GM19328 (cell line): Measurements from ENCODE around the gene GLI2.

Experiments used
- ATAC-seq: cut with Tn5 transposase; IDR thresholded peaks from one replicate; pipeline ENCODE4 v1.9.1; 2021; ENCODE audit warnings: mild to moderate bottlenecking, moderate library complexity; ENCODE audit not compliant: unreplicated experiment

GLI2 gene

DNA sequence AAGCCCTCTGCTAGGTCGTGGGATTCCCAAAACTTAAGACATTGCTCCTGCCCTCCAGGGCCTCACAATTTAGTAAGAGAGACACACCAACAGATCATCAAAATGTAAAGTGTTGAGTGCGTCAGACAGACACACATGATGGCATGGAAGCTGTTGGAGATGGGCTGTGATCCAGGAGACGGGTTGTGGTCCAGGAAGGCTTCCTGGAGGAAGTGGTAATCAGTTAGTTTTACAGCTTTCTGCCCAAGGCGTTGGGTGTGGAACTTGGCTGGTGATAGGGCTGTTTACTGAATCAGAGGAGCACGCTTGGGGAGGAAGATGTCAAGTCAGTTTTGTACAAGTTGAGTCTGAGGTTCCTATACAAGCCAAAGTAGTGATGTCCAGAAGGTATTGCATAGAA is 24.0 kb upstream of the GLI2 start:
- no peak for ATAC-seq

GRCh38 chr2:120712180-120712681 is 23.4 kb upstream of the GLI2 start:
- no peak for ATAC-seq

- no peak for ATAC-seq
These were observed 20.3 kb upstream of the GLI2 start for GRCh38 chr2:120715353-120715752.

DNA sequence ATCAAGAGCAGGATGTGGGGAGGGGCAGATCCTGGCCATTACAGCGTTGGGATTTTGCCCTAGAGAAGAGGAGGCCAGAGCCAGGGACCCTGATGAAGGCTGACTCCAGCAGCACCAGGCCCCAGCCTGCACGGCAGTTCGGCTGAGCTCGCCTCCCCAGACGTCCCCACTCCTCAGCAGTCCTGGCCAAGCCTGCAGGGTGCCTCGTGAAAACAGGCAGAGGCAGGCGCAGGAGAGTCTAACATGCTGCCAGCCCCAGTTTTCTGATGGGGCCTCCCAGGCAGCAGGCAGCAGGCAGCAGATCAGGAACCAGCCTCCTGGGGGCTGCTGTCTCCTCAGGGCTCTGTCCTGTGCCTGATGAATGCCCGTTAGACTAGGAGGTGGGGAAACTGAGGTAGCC is 19.7 kb upstream of the GLI2 start:
- ATAC-seq, result no peak

DNA sequence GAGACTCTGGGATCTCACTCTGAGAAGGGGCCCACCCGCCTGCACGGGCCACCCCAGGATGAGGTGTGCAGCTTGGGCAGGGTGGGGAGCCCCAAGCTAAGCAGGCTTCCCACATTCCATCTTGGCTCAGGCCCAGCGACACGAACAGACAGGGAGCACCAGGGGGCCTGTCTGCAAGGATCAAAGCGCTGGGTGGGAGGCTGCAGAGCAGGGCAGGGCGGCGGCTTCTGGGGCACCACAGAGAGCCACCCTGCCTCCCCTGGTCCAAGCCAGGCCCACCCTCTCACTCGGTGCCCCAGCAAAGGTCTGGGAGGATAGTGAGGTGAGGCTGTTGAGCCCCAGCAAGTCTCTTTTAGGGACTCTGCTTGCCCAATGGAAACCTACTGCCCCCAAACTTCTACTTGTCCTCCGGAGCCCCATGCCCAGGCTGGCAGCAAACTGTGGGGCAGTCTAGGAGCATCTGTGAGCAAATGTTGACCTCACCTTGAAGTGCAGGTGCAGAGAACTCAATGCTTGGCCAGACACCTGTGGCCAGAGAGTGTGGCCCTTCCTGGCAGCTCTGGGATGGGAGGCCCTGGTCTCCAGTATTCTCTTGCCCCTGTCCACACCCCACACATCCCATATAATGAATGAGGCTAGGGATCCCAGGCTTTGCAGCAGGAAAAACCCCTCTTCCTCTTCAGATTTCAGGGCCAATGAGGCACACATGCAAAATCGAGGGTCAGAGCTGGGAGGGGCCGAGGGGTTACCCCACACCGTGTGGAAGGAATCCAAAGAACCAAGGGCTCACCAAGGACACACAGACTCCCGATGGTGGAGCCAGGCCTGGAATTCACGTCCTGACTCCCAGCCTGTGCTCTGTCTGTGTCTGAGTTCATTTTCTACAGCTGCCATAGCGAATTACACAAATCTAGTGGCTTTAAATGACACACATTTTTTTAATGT is 18.8 kb upstream of the GLI2 start:
- ATAC-seq, result no peak

- no peak for ATAC-seq
These were observed 16.2 kb upstream of the GLI2 start for GRCh38 chr2:120719491-120719890.

DNA sequence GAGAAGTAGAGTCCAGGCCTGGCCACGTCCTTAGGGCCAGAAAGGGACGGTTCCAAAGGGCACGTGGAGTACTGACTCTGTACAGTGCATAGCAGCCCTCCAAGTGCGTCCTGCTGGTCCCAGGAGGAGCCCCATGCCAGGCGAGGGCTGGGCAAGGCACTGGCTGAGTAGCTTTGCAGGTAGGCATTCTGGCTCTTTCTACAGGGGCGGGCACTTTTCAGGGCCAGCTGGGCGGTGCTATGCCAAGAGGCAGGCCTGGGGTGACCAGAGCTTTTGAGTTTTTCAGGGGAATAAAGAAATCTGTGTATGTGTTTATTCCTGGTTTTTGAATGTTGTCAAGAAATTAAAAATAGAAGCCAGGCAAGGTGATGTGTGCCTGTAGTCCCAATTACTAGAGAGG is 15.4 kb upstream of the GLI2 start:
- ATAC-seq, result no peak

GRCh38 chr2:120720746-120721375 is 14.8 kb upstream of the GLI2 start:
- ATAC-seq, result no peak

DNA sequence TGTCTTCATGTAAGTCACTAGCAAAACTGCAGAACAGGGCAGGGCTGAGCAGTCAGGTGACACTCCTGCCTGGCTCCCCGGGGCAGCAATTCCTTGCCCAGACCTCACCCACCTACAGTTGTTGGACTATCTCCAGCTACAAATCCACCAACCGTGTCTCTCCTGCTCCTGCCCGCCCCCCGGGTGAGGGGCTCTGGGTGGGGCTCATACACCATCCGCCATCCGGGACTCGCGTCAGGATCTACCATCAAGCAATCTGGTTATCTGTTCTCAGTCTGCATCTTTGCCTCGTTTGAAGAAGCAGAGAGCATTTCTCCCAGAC is 13.5 kb upstream of the GLI2 start:
- ATAC-seq, result no peak

DNA sequence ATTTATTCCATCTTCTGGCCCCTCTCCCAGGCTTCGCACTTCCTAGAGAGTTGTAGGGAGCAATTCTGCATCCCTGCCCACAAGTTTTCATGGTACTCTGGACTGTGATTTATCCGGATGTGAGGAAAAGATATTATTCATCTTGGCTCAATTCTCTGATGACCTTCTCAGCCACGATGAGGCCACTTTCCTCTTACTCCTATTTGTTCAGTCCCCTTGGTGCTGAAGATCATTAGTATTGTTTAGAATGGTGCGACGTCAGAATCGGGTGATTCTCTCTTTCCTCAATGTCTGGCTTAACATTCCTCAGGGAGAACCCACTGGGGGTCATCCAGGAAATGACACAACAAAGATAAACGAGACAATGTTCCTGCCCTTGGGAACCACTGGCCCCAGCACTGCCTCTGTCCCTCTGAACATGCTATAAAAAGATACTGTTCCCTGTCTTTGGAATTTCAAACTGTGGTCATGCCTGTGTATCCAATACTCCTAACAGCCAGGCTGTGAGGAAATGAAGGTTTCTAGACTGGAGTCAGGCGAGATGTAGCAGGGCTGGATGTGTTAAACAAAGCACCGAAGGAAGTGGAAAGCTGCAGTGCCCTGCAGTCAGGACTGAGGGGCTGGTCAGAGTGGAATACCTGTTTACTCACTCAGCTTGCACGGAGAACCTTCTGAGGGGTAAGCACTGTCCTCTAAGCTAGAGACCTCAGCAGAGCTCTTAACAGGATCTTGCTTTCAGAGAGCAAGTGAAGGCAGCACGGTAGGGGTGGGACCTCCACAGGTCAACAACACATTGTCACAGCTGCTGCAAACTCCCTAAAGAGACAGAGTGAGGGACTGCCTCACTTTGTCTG is 12.9 kb upstream of the GLI2 start:
- ATAC-seq, result no peak

- no peak for ATAC-seq
These were observed 9.4 kb upstream of the GLI2 start for GRCh38 chr2:120726245-120726644.

DNA sequence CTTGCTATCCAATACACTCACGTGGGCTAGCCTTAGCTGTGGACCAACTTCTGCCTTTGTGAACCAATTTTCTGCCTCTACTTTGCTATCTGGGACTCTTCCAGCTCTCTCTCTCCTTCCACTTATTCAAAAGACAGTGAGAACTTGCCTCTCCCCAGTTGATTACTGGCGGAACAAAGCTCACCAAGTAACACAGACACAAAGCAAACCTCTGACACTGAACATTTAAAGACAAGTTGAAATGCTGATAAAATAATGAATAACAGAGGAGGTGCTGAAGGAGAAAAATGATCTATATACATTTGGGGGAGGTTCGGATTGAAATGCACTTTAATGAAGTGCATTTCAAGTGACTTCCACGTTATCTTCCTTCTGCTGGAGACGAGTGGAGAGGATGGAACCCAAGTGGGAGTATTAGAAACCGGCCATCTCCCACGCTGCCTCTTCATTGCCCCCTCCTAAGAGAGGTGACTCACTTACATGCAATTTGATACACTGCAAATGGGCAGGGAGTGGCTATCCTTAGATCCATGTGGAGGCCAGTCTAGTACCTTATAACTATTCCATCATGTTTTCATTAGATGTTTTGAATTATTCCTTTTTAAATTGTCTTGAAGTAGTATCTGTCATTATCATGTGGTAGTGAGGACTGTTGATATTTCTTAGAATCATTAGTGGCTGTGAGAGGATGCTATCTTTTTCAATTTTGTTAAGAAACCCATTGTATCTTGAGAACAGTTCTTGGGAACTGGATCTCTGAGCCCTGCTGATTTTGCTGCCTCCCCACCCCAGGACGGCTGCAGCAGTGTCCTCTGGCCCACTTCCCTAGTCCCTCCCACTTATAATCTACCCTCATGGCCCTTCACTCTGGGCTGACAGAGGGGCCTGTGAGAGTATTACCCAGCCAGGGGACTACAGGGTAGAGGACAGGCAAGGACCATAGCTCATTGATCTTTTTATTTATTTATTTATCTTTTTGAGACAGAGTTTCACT is 6.0 kb upstream of the GLI2 start:
- ATAC-seq, result no peak

DNA sequence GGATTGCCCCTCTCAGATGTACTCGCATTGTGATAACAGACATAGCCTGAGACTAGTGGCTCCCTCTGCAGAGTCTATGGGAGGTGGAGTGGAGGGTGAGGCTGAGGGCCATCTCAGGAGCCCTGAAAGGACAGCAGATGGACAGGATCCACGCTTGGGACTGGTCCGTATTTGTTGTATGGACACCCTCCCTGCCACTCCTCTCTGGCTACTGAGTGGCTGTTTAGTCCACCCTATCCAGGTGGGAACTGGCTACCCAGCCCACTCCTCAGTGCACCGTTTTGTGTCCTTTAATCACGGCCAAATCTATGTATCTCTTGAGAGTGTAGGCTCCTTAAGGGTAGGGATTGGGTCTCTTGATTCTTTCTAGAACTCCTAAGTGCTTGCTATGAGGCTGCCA is 4.5 kb upstream of the GLI2 start:
- ATAC-seq, result no peak

DNA sequence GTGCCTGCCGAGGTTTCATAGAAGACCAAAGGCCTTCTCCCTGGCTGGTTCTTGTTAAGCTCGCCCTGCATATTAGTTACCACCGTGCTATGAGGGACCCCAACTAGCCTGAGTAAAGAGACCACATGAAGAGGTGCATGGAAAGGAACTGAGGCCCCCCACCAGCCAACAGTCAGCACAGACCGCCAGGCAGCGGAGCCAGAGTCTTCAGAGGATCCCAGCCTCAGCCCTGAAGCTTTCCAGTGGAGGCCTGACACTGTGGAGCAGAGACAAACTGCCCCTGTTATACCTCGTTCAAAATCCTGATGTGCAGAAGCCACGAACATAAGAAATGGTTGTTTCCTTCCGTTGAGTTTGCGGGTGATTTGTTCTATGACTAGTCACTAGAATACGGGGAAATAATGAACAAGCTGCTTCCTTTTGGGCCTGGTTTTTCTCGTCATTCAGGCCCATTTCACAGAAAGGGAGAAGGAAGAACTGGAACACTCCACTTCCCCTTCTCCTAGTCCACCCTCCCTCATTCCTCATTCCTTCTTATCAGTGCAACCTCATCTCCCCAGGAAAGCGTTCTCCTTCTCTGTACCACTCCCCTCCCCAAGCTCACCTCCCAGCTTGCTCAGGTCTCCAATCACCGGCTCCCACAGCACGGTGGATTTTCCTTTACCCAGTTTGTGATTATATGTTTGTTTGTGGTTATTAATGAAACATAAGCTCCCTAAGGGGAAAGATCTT is 3.0 kb upstream of the GLI2 start:
- ATAC-seq, result no peak

GRCh38 chr2:120733238-120733932 is 2.3 kb upstream of the GLI2 start:
- ATAC-seq, result no peak

- no peak for ATAC-seq
These were observed 577 bp upstream of the GLI2 start for GRCh38 chr2:120734930-120735651.

DNA sequence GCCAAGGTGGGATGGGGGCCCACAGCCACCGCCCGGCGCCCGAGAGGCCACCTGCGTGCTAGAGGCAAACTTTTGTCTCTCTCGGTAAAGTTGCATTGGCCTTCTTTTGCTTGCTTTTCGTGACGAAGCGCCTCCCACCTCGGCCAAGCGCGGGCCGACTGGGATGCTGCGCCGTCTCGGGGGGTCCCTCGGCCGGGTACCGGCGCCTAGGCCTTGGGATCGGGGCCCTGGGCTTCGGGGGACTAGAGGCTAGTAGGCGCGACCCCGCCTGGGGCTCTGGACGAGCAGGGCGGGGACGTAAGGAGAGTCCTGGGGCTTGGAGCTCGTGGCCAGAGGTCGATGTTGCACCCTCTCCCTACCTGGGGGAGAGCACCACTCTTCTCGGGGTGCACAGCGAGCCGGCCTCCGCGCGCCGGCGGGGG is 545 bp downstream of the GLI2 start:
- ATAC-seq, result no peak

DNA sequence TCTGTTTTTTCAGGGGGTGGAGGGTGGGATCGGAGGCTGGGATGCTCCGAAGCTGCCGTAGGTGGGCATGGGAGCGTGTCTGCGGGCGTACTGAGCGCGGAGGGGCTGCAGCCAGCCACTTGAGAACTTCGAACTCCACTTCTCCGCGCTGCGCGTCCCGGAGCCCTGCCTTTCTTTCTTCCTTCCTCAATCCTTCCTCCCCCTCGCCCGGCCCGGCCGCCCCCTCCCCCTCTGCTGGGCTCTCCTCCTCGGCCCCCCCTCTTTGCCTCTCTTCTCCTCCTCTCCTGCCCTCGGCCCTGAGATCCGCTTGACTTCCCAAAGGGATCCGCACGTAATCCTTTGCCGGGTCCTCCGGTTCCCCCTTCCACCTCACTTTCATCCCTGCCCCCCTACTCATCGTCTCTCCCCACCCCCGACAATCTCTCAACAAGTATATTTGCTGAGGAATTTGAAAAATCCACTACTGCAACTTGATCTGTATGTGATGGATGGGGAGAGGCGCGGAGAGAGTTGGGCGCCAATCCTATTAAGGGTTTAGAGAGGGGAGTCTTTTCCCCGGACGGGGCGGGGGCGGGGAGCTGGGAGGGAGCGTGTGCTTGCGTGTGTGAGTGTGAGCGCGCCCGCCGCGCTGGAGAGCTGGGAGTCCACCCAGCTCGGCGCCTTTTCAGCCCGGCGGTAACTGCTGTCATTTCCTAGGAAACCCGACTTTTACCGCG is 1.1 kb downstream of the GLI2 start:
- ATAC-seq, result no peak
